ENCODE measurements around the gene ASB10.

Gene ASB10

DNA sequence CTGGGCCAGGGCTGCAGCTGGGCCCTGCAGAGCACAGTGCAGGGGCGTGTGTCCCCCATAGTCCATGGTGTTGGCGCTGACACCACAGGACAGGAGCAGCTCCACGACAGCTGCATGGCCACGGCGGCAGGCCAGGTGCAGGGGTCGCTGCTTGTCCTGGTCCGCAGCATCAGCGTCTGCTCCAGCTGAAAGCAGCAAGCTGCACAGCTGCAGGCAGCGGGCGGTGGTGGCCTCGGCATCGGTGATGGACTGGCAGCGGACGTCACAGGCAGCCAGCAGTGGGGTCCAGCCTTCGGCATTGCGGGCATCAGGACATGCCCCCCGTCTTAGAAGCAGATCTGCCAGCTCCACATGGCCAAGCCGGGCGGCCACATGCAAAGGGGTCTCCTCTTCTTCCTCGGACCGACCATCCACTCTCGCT lies 6.0 kb downstream of the ASB10 start:
- H3K4me1 ChIP-seq (ENCODE audit: control insufficient read depth, insufficient read depth, low read length), result no peaks in the 10 kb centered on the region
- no peak overlapping the region for H3K9ac ChIP-seq (ENCODE audit: low read depth, low read length)
- no peak overlapping the region for H3K27ac ChIP-seq (ENCODE audit: low read depth, low read length)
- H3K36me3 ChIP-seq (ENCODE audit: control insufficient read depth, insufficient read depth, low read length), result no peaks in the 10 kb centered on the region
- no peaks in the 10 kb centered on the region for H3K9me3 ChIP-seq (ENCODE audit: control insufficient read depth, insufficient read depth, low read length)
- no peak overlapping the region for H3K4me3 ChIP-seq (ENCODE audit: low read depth, low read length)
- H3K27me3 ChIP-seq (ENCODE audit: control insufficient read depth, insufficient read depth, low read length), result no peaks in the 10 kb centered on the region; the same call in 1 of the 2 replicates

DNA sequence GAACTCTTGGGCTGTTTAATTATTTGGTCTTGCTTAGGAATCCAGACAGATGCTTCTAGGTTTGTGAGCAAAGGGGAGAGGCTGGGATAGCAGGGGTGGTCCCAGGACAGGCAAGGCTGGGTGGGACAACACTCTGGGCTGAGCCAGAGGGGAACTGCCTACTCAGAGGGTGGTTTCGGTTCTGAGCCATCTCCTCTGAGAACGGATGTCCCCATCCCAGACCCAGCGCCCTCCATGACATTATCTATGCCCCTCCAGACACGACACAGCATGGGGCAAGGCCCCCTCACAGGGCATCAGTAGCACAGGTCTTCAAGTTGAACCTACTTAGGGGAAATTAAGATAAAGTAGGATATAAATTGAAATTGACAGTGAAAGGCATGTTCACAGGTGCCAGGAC lies 7.1 kb downstream of the ASB10 start:
- H3K27ac ChIP-seq (ENCODE audit: low read depth, low read length), result no peak overlapping the region
- H3K27me3 ChIP-seq (ENCODE audit: control insufficient read depth, insufficient read depth, low read length), result no peaks in the 10 kb centered on the region; the same call in 1 of the 2 replicates
- no peak overlapping the region for H3K9ac ChIP-seq (ENCODE audit: low read depth, low read length)
- H3K9me3 ChIP-seq (ENCODE audit: control insufficient read depth, insufficient read depth, low read length), result no peaks in the 10 kb centered on the region
- H3K4me3 ChIP-seq (ENCODE audit: low read depth, low read length), result no peak overlapping the region
- H3K36me3 ChIP-seq (ENCODE audit: control insufficient read depth, insufficient read depth, low read length), result no peaks in the 10 kb centered on the region
- no peaks in the 10 kb centered on the region for H3K4me1 ChIP-seq (ENCODE audit: control insufficient read depth, insufficient read depth, low read length)

GRCh38 chr7:151179287-151179860 lies 7.7 kb downstream of the ASB10 start:
- Histone ChIP-seq H3K9ac (ENCODE audit: low read depth, low read length) (no peak overlapping the region), H3K4me1 (ENCODE audit: control insufficient read depth, insufficient read depth, low read length) (no peaks in the 10 kb centered on the region), H3K4me3 (ENCODE audit: low read depth, low read length) (no peak overlapping the region), H3K9me3 (ENCODE audit: control insufficient read depth, insufficient read depth, low read length) (no peaks in the 10 kb centered on the region), H3K27me3 (ENCODE audit: control insufficient read depth, insufficient read depth, low read length) (no peaks in the 10 kb centered on the region; the same call in 1 of the 2 replicates), H3K36me3 (ENCODE audit: control insufficient read depth, insufficient read depth, low read length) (no peaks in the 10 kb centered on the region), H3K27ac (ENCODE audit: low read depth, low read length) (no peak overlapping the region)

GRCh38 chr7:151178831-151179230 lies 8.2 kb downstream of the ASB10 start:
- Histone ChIP-seq H3K27me3 (ENCODE audit: control insufficient read depth, insufficient read depth, low read length) (peaks cover 2% of the 10 kb centered on the region; the same call in 1 of the 2 replicates), H3K36me3 (ENCODE audit: control insufficient read depth, insufficient read depth, low read length) (no peaks in the 10 kb centered on the region), H3K9ac (ENCODE audit: low read depth, low read length) (no peak overlapping the region), H3K4me3 (ENCODE audit: low read depth, low read length) (no peak overlapping the region), H3K9me3 (ENCODE audit: control insufficient read depth, insufficient read depth, low read length) (no peaks in the 10 kb centered on the region), H3K27ac (ENCODE audit: low read depth, low read length) (no peak overlapping the region), H3K4me1 (ENCODE audit: control insufficient read depth, insufficient read depth, low read length) (no peaks in the 10 kb centered on the region)

GRCh38 chr7:151178236-151178635 lies 8.8 kb downstream of the ASB10 start:
- no peak overlapping the region for H3K4me3 ChIP-seq (ENCODE audit: low read depth, low read length)
- H3K27ac ChIP-seq (ENCODE audit: low read depth, low read length), result no peak overlapping the region
- H3K4me1 ChIP-seq (ENCODE audit: control insufficient read depth, insufficient read depth, low read length), result no peaks in the 10 kb centered on the region
- no peaks in the 10 kb centered on the region for H3K36me3 ChIP-seq (ENCODE audit: control insufficient read depth, insufficient read depth, low read length)
- no peak overlapping the region for H3K9ac ChIP-seq (ENCODE audit: low read depth, low read length)
- H3K27me3 ChIP-seq (ENCODE audit: control insufficient read depth, insufficient read depth, low read length), result peaks cover 8% of the 10 kb centered on the region
- H3K9me3 ChIP-seq (ENCODE audit: control insufficient read depth, insufficient read depth, low read length), result peaks cover 1% of the 10 kb centered on the region

DNA sequence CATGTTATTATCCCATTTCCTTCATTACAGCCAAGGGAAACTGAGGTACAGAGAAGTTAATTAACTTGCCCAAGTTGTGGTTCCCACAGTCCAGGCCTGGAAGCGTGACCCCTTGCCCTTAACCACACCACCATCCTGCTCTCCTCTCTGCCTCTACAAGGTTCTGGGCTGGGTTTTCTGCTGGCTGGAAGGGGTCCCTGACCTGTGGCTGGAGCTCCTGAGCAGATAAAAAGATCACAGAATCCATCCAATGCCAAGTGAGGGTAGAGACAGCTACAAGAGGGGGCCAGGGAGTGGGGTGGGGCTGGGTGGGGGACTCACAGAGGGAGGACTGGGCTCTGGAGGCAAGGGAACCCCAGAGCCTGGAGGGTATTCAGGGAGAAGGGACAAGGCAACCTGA lies 9.7 kb downstream of the ASB10 start:
- Histone ChIP-seq H3K4me1 (ENCODE audit: control insufficient read depth, insufficient read depth, low read length) (no peaks in the 10 kb centered on the region), H3K36me3 (ENCODE audit: control insufficient read depth, insufficient read depth, low read length) (no peaks in the 10 kb centered on the region), H3K9me3 (ENCODE audit: control insufficient read depth, insufficient read depth, low read length) (peaks cover 5% of the 10 kb centered on the region), H3K4me3 (ENCODE audit: low read depth, low read length) (no peak overlapping the region), H3K27me3 (ENCODE audit: control insufficient read depth, insufficient read depth, low read length) (peaks cover 14% of the 10 kb centered on the region), H3K27ac (ENCODE audit: low read depth, low read length) (no peak overlapping the region), H3K9ac (ENCODE audit: low read depth, low read length) (no peak overlapping the region)

DNA sequence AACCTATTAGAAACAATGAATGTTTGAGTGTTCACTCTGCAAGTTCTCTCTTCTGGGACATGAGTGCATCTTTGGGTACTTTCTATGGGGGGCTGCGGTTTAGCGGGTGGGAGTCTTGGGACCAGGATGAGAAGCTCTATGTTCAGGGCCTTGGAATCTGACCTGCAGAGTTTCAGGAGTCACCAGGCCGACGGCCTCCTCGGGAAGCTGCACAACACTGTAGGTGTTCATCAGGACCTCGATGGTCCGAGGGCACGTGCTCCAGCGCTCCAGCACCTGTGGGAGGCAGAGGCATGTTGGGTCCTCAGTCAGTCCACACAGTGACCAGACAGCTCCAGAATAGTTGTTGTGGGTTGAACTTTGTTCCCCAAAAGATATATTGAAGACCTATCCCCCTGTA lies 10.6 kb downstream of the ASB10 start:
- Histone ChIP-seq H3K27me3 (ENCODE audit: control insufficient read depth, insufficient read depth, low read length) (peaks cover 20% of the 10 kb centered on the region), H3K9me3 (ENCODE audit: control insufficient read depth, insufficient read depth, low read length) (peaks cover 5% of the 10 kb centered on the region), H3K27ac (ENCODE audit: low read depth, low read length) (no peak overlapping the region), H3K9ac (ENCODE audit: low read depth, low read length) (no peak overlapping the region), H3K36me3 (ENCODE audit: control insufficient read depth, insufficient read depth, low read length) (no peaks in the 10 kb centered on the region), H3K4me3 (ENCODE audit: low read depth, low read length) (no peak overlapping the region), H3K4me1 (ENCODE audit: control insufficient read depth, insufficient read depth, low read length) (no peaks in the 10 kb centered on the region)

- Histone ChIP-seq H3K9ac (ENCODE audit: low read depth, low read length) (no peak overlapping the region), H3K9me3 (ENCODE audit: control insufficient read depth, insufficient read depth, low read length) (peaks cover 5% of the 10 kb centered on the region), H3K4me3 (ENCODE audit: low read depth, low read length) (no peak overlapping the region), H3K36me3 (ENCODE audit: control insufficient read depth, insufficient read depth, low read length) (no peaks in the 10 kb centered on the region), H3K27me3 (ENCODE audit: control insufficient read depth, insufficient read depth, low read length) (peaks cover 26% of the 10 kb centered on the region), H3K27ac (ENCODE audit: low read depth, low read length) (no peak overlapping the region), H3K4me1 (ENCODE audit: control insufficient read depth, insufficient read depth, low read length) (no peaks in the 10 kb centered on the region)
Observed at GRCh38 chr7:151175793-151176311, 11.2 kb downstream of the ASB10 start.

DNA sequence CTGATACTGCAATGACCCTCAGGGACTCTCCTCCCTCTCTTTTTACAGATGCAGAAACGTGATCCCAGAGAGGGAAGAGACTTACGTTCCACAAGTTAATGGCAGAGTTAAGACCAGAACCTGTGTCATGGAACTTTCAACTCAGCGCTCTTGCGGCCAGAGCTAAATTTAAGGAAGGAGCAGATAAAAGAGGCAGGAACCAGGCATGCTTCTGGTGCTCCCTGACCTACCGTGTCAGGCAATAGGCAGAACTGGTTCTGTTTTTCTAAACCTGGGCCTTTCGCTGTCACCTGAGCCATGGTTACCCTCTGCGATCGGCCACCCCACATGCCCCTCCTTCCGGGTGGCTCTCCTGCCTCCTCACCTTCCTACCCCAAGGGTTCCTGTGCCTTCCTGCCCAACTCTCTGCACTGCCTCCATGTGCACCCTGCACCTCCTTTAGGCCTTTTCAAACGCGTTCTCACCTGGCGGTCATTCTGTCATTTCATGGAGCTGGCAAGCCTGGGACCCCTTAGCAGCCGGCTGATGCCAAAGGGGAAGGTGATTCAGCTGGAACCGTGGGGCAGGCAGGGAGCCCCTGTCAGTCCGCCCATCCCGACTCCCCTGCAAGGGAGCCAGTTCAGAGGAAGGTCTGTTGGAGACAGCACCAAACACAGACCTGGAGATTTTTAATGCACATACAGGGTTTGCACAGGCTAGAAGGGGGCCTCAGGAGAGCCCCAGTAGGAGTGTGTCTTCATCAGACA lies 11.8 kb downstream of the ASB10 start:
- H3K27ac ChIP-seq (ENCODE audit: low read depth, low read length), result no peak overlapping the region
- peaks cover 32% of the 10 kb centered on the region for H3K27me3 ChIP-seq (ENCODE audit: control insufficient read depth, insufficient read depth, low read length)
- no peaks in the 10 kb centered on the region for H3K4me1 ChIP-seq (ENCODE audit: control insufficient read depth, insufficient read depth, low read length)
- peaks cover 5% of the 10 kb centered on the region for H3K9me3 ChIP-seq (ENCODE audit: control insufficient read depth, insufficient read depth, low read length)
- no peak overlapping the region for H3K4me3 ChIP-seq (ENCODE audit: low read depth, low read length)
- no peaks in the 10 kb centered on the region for H3K36me3 ChIP-seq (ENCODE audit: control insufficient read depth, insufficient read depth, low read length)
- H3K9ac ChIP-seq (ENCODE audit: low read depth, low read length), result no peak overlapping the region

- Histone ChIP-seq H3K27ac (ENCODE audit: low read depth, low read length) (no peak overlapping the region), H3K9ac (ENCODE audit: low read depth, low read length) (no peak overlapping the region), H3K4me1 (ENCODE audit: control insufficient read depth, insufficient read depth, low read length) (no peaks in the 10 kb centered on the region), H3K27me3 (ENCODE audit: control insufficient read depth, insufficient read depth, low read length) (peaks cover 40% of the 10 kb centered on the region), H3K4me3 (ENCODE audit: low read depth, low read length) (no peak overlapping the region), H3K36me3 (ENCODE audit: control insufficient read depth, insufficient read depth, low read length) (no peaks in the 10 kb centered on the region), H3K9me3 (ENCODE audit: control insufficient read depth, insufficient read depth, low read length) (peaks cover 5% of the 10 kb centered on the region)
Observed at GRCh38 chr7:151174246-151175046, 12.6 kb downstream of the ASB10 start.

All from HUES48 (cell line).